ENCODE results near the gene MMP17. TPM values are rescaled to one million over a fixed set of nuclear protein-coding genes. Genes with fewer than 3 reads are reported as not detected.

MMP17 gene
- total and polyA plus RNA-seq, 2 donors (not counting 1 experiment from before 2014, with no cell fraction given): 3.2 to 13.5 TPM

GRCh38 chr12:131829356-131829747, 1.2 kb downstream of the MMP17 start:
- H3K9me3 ChIP-seq (ENCODE audit: control insufficient read depth, insufficient read depth, low read depth, low read length): no peaks in the 10 kb centered on the region
- H3K27me3 ChIP-seq (ENCODE audit: control insufficient read depth, insufficient read depth, low read length): no peaks in the 10 kb centered on the region
- no peaks in the 10 kb centered on the region for H3K36me3 ChIP-seq (ENCODE audit: control insufficient read depth, insufficient read depth, low read length)
- peak overlapping the region; percentile 43 for H2AFZ ChIP-seq (ENCODE audit: low read length)
- no peaks in the 10 kb centered on the region for H4K20me1 ChIP-seq (ENCODE audit: control insufficient read depth, extremely low read depth, insufficient read depth, low read length)
- peak overlapping the region; percentile 45 to 67 (median 60) for H3K4me3 ChIP-seq (replicated peaks in 1 of 4; ENCODE audit: control extremely low read depth in 1 of 4, insufficient read depth in 1 of 4, low read depth in 3 of 4, low read length in 4 of 4)
- no peaks in the 10 kb centered on the region for H3K4me1 ChIP-seq (ENCODE audit: control insufficient read depth, extremely low read depth, insufficient read depth, low read length)
- peaks cover 3% of the 10 kb centered on the region for H3K79me2 ChIP-seq (ENCODE audit: control insufficient read depth, insufficient read depth, low read length)
- peak overlapping the region; percentile 50 for H3K9ac ChIP-seq (ENCODE audit: insufficient read depth, low read length)
- TF ChIP-seq, protein P1, sequence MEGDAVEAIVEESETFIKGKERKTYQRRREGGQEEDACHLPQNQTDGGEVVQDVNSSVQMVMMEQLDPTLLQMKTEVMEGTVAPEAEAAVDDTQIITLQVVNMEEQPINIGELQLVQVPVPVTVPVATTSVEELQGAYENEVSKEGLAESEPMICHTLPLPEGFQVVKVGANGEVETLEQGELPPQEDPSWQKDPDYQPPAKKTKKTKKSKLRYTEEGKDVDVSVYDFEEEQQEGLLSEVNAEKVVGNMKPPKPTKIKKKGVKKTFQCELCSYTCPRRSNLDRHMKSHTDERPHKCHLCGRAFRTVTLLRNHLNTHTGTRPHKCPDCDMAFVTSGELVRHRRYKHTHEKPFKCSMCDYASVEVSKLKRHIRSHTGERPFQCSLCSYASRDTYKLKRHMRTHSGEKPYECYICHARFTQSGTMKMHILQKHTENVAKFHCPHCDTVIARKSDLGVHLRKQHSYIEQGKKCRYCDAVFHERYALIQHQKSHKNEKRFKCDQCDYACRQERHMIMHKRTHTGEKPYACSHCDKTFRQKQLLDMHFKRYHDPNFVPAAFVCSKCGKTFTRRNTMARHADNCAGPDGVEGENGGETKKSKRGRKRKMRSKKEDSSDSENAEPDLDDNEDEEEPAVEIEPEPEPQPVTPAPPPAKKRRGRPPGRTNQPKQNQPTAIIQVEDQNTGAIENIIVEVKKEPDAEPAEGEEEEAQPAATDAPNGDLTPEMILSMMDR (conservative IDR thresholded peaks at IDR 0.05 in 1 of 2, IDR thresholded peaks at IDR 0.05 in 1 of 2; ENCODE audit: low read depth in 1 of 2, low read length in 2 of 2): no peak
- no peak for TF ChIP-seq EZH2 (IDR thresholded peaks at IDR 0.05; ENCODE audit: low read length, missing control alignments)
- peak; percentile 18 to 22 for DNase-seq (ENCODE audit: low read depth in 2 of 2)
- peak overlapping the region; percentile 89 for H3K4me2 ChIP-seq (ENCODE audit: extremely low read depth, insufficient read depth, low read length)
- H3K27ac ChIP-seq (ENCODE audit: insufficient read depth, low read length): no peak overlapping the region

DNA sequence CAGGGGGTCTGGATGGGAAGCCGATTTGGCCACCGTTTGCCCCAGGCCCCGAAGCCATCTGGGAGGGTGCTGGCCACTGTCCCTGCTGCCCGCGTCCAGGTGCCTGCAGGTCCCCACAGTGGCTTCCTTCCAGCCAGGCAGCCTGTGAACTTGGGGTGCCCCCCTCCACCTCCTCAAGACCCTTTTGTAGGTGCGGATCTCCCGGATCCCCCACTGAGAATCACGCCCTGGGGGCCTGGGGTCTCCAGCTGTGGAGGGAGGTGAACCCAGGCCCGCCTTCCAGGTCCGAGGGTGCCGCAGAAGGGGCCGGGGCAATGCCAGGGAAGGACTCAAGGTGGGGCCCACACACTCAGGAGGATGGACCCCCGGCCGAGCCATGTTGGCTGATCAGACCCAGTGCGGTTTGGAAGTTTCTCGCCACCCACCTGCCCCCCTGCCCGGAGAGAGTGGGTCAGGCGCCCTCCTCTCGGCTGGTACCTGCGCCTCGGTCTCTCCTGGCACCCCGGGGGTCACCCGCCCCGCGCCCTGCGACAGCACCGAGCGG, 1.7 kb downstream of the MMP17 start:
- Histone ChIP-seq H3K79me2 (ENCODE audit: control insufficient read depth, insufficient read depth, low read length) (peaks cover 3% of the 10 kb centered on the region), H3K4me3 (replicated peaks in 1 of 4; ENCODE audit: control extremely low read depth in 1 of 4, insufficient read depth in 1 of 4, low read depth in 3 of 4, low read length in 4 of 4) (peak overlapping the region; percentile 45 to 67 (median 60)), H4K20me1 (ENCODE audit: control insufficient read depth, extremely low read depth, insufficient read depth, low read length) (no peaks in the 10 kb centered on the region), H2AFZ (ENCODE audit: low read length) (no peak overlapping the region), H3K9ac (ENCODE audit: insufficient read depth, low read length) (peak overlapping the region; percentile 26), H3K9me3 (ENCODE audit: control insufficient read depth, insufficient read depth, low read depth, low read length) (no peaks in the 10 kb centered on the region), H3K36me3 (ENCODE audit: control insufficient read depth, insufficient read depth, low read length) (no peaks in the 10 kb centered on the region), H3K27ac (ENCODE audit: insufficient read depth, low read length) (peak overlapping the region; percentile 28), H3K4me1 (ENCODE audit: control insufficient read depth, extremely low read depth, insufficient read depth, low read length) (no peaks in the 10 kb centered on the region), H3K27me3 (ENCODE audit: control insufficient read depth, insufficient read depth, low read length) (no peaks in the 10 kb centered on the region), H3K4me2 (ENCODE audit: extremely low read depth, insufficient read depth, low read length) (peak overlapping the region; percentile 89)
- TF ChIP-seq EZH2 (IDR thresholded peaks at IDR 0.05; ENCODE audit: low read length, missing control alignments): no peak
- TF ChIP-seq, protein P1 (conservative IDR thresholded peaks at IDR 0.05 in 1 of 2, IDR thresholded peaks at IDR 0.05 in 1 of 2; ENCODE audit: low read depth in 1 of 2, low read length in 2 of 2): no peak
- no peak for DNase-seq (ENCODE audit: low read depth in 2 of 2)

DNA sequence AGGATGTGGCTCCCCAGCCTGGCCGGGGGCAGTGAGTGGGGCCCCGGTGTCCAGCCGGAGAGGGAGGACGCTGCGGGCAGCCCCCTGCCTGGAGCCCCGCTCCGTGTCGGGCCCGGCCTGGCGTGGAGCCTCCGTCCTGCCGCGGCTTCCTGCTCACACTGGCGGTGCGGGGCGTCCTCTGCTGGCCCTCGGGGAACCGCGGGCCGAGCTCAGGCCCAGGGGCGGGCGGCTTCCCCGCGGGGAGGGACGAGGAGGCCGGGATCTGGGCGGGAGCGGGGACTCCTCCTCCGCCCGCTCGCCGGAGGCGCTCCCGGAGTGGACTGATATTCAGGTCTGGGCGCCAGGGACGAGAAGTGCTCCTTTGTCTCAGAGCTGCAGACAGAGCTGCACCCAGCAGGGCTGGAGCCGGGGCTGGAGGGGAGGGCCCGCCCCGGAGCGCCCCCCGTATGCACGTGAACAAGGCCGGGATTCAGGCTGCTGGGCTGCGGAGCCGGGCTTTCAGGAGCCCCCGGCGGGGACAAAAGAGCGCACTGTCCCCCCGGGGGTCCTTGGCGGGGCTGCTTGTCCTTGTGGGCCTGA, 2.2 kb downstream of the MMP17 start:
- no peaks in the 10 kb centered on the region for H3K4me1 ChIP-seq (ENCODE audit: control insufficient read depth, extremely low read depth, insufficient read depth, low read length)
- no peaks in the 10 kb centered on the region for H4K20me1 ChIP-seq (ENCODE audit: control insufficient read depth, extremely low read depth, insufficient read depth, low read length)
- no peaks in the 10 kb centered on the region for H3K36me3 ChIP-seq (ENCODE audit: control insufficient read depth, insufficient read depth, low read length)
- H2AFZ ChIP-seq (ENCODE audit: low read length): no peak overlapping the region
- H3K27ac ChIP-seq (ENCODE audit: insufficient read depth, low read length): peak overlapping the region; percentile 43
- H3K27me3 ChIP-seq (ENCODE audit: control insufficient read depth, insufficient read depth, low read length): no peaks in the 10 kb centered on the region
- H3K4me3 ChIP-seq (replicated peaks in 1 of 4; ENCODE audit: control extremely low read depth in 1 of 4, insufficient read depth in 1 of 4, low read depth in 3 of 4, low read length in 4 of 4): peak overlapping the region; percentile 59 to 67 (median 64)
- DNase-seq (ENCODE audit: low read depth in 2 of 2): peak; percentile 81 to 83
- TF ChIP-seq EZH2 (IDR thresholded peaks at IDR 0.05; ENCODE audit: low read length, missing control alignments): no peak
- TF ChIP-seq, protein P1 (conservative IDR thresholded peaks at IDR 0.05 in 1 of 2, IDR thresholded peaks at IDR 0.05 in 1 of 2; ENCODE audit: low read depth in 1 of 2, low read length in 2 of 2): peak; percentile 46 to 49
- H3K4me2 ChIP-seq (ENCODE audit: extremely low read depth, insufficient read depth, low read length): peak overlapping the region; percentile 89
- peaks cover 3% of the 10 kb centered on the region for H3K79me2 ChIP-seq (ENCODE audit: control insufficient read depth, insufficient read depth, low read length)
- H3K9ac ChIP-seq (ENCODE audit: insufficient read depth, low read length): peak overlapping the region; percentile 33
- H3K9me3 ChIP-seq (ENCODE audit: control insufficient read depth, insufficient read depth, low read depth, low read length): no peaks in the 10 kb centered on the region

All from fibroblast of lung (primary cell).